HepG2 (cell line): ENCODE results near the gene POLR3GL. TPM values are rescaled to one million over a fixed set of nuclear protein-coding genes. Genes with fewer than 3 reads are reported as not detected.

Experiments
- AKNA ChIP-seq: sonication (generic); formaldehyde crosslinking; IDR thresholded peaks from 2 replicates; pipeline ENCODE4 v1.4.0; 2020; ENCODE audit warnings: missing genetic modification reagents, borderline replicate concordance
- NFKBIZ ChIP-seq: IDR thresholded peaks from 2 replicates; pipeline ENCODE4 v1.6.1; 2018; ENCODE audit warnings: missing genetic modification reagents, missing compliant biosample characterization
- NONO ChIP-seq, 2 experiments: fragments of 450-650 bp in 1 of 2; sonication (generic) in 1 of 2; formaldehyde crosslinking in 1 of 2; IDR thresholded peaks in 1 of 2; conservative IDR thresholded peaks in 1 of 2; 2 replicates each; pipeline versions ENCODE4 v1.6.1 to v1.8.0; 2017 to 2022; ENCODE audit warnings: mild to moderate bottlenecking in 1 of 2, missing genetic modification reagents in 1 of 2, moderate library complexity in 1 of 2
- PRDM15 ChIP-seq: sonication (generic); formaldehyde crosslinking; IDR thresholded peaks from 2 replicates; pipeline ENCODE4 v1.4.0; 2020; ENCODE audit warnings: missing genetic modification reagents
- SIN3A ChIP-seq: IDR thresholded peaks from 2 replicates; pipeline ENCODE4 v1.6.1; 2011; ENCODE audit warnings: low read depth, mild to moderate bottlenecking, control low read depth, low read length, borderline replicate concordance
- SPEN ChIP-seq: sonication (generic); formaldehyde crosslinking; IDR thresholded peaks from 2 replicates; pipeline ENCODE4 v1.5.1; 2020; ENCODE audit warnings: low read depth, mild to moderate bottlenecking, missing genetic modification reagents
- YY1 ChIP-seq: IDR thresholded peaks from 2 replicates; pipeline ENCODE4 v1.6.1; 2011; ENCODE audit warnings: low read length, low read depth, moderate library complexity, mild to moderate bottlenecking; ENCODE audit not compliant: insufficient read depth, insufficient replicate concordance
- ZNF496 ChIP-seq: sonication (generic); formaldehyde crosslinking; IDR thresholded peaks from 2 replicates; pipeline ENCODE4 v1.8.1; 2023; ENCODE audit warnings: mild to moderate bottlenecking, moderate library complexity, missing genetic modification reagents; ENCODE audit not compliant: insufficient replicate concordance
- ZNF550 ChIP-seq: sonication (generic); formaldehyde crosslinking; IDR thresholded peaks from 2 replicates; pipeline ENCODE4 v1.4.0; 2020; ENCODE audit warnings: mild to moderate bottlenecking, missing genetic modification reagents, borderline replicate concordance
- ZNF597 ChIP-seq: sonication (generic); formaldehyde crosslinking; IDR thresholded peaks from 2 replicates; pipeline ENCODE4 v1.5.0; 2020; ENCODE audit warnings: missing genetic modification reagents
- ZNF781 ChIP-seq: sonication (generic); formaldehyde crosslinking; IDR thresholded peaks from 2 replicates; pipeline ENCODE4 v1.5.1; 2020; ENCODE audit warnings: borderline replicate concordance, mild to moderate bottlenecking, missing genetic modification reagents; ENCODE audit errors: not compliant biosample characterization
- ZNF891 ChIP-seq: sonication (generic); formaldehyde crosslinking; IDR thresholded peaks from 2 replicates; pipeline ENCODE4 v1.5.0; 2020; ENCODE audit warnings: mild to moderate bottlenecking, missing genetic modification reagents
- polyA plus RNA-seq, 8 experiments: library from polyadenylated mRNA; depleted of rRNA in 3 of 8; stranded (reverse) in 7 of 8; unstranded in 1 of 8; fragments of >200 nt; fragmentation: Illumina TruSeq in 4 of 8; extraction: Trizol in 4 of 8; gene quantifications; 2 replicates each; pipeline versions ENCODE4 v1.2.1 to v1.2.3, GENCODE V29; 2011 to 2016; ENCODE audit warnings: low read depth in 4 of 8, missing spikeins in 1 of 8, mixed read lengths in 1 of 8; ENCODE audit not compliant: insufficient read depth in 1 of 8
- total RNA-seq, 5 experiments: library from RNA; depleted of rRNA; stranded (reverse); fragments of >200 nt; fragmentation: Illumina TruSeq; extraction: Trizol; gene quantifications; 2 replicates each; pipeline ENCODE4 v1.2.3, GENCODE V29; 2016; ENCODE audit warnings: low read depth in 1 of 5
- TF ChIP-seq, protein P1 (sequence below): sonication (generic); formaldehyde crosslinking; IDR thresholded peaks from 2 replicates; pipeline ENCODE4 v1.4.0; 2020; ENCODE audit warnings: mild to moderate bottlenecking, missing genetic modification reagents

Gene POLR3GL
- total and polyA plus RNA-seq, 2 of the 13 experiments (the other 11 are each of a cell fraction or from before 2014, with no cell fraction given) = 11.5 to 12.4 TPM

- TF ChIP-seq NFKBIZ = no peak
- TF ChIP-seq ZNF891 (CRISPR knock-in tag) = 0 out of 2 replicates have a peak, but pooled peaks have one; percentile 5
- TF ChIP-seq ZNF496 = no peak
- TF ChIP-seq ZNF550 (CRISPR knock-in tag) = no peak
- TF ChIP-seq, protein P1, sequence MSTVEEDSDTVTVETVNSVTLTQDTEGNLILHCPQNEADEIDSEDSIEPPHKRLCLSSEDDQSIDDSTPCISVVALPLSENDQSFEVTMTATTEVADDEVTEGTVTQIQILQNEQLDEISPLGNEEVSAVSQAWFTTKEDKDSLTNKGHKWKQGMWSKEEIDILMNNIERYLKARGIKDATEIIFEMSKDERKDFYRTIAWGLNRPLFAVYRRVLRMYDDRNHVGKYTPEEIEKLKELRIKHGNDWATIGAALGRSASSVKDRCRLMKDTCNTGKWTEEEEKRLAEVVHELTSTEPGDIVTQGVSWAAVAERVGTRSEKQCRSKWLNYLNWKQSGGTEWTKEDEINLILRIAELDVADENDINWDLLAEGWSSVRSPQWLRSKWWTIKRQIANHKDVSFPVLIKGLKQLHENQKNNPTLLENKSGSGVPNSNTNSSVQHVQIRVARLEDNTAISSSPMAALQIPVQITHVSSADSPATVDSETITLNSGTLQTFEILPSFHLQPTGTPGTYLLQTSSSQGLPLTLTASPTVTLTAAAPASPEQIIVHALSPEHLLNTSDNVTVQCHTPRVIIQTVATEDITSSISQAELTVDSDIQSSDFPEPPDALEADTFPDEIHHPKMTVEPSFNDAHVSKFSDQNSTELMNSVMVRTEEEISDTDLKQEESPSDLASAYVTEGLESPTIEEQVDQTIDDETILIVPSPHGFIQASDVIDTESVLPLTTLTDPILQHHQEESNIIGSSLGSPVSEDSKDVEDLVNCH (CRISPR knock-in tag) = no peak
- TF ChIP-seq PRDM15 = 0 out of 2 replicates have a peak, but pooled peaks have one; percentile 32
- peak; percentile 34 for TF ChIP-seq ZNF781 (CRISPR knock-in tag)
- TF ChIP-seq SIN3A = peak; percentile 60; the same call in 1 of the 2 replicates
- no peak for TF ChIP-seq ZNF597 (CRISPR knock-in tag)
- peak; percentile 73; the same call in 1 of the 2 replicates for TF ChIP-seq SPEN (CRISPR knock-in tag)
- no peak for TF ChIP-seq NONO (IDR thresholded peaks at IDR 0.05)
- peak; percentile 54; the same call in 1 of the 2 replicates for TF ChIP-seq NONO (CRISPR knock-in tag; conservative IDR thresholded peaks at IDR 0.05)
- TF ChIP-seq AKNA (CRISPR knock-in tag) = no peak
- peak; percentile 86 for TF ChIP-seq YY1
Measured at GRCh38 chr1:145918144-145918991, 46.1 kb upstream of the POLR3GL start, which contains the start of gene PEX11B (continued).
